ENCODE data around the gene PTGES3L. TPM values are rescaled to one million over a fixed set of nuclear protein-coding genes. Genes with fewer than 3 reads are reported as not detected.

PTGES3L gene
- 1.4 and 1.7 TPM in 2 replicates for polyA plus RNA-seq (2012; rRNA removed)
- polyA plus RNA-seq (2012; cell fraction: cytosol; rRNA removed): 1.7 TPM in 2 replicates
- polyA plus RNA-seq (2012; cell fraction: nucleus; rRNA removed): 1.9 and 2.6 TPM in 2 replicates

GRCh38 chr17:42979511-42980273, at the start of gene PTGES3L:
Gene PTGES3L (minus strand): TSS chr17:42980080. CDS start chr17:42980053, 27 bp downstream.
- Histone ChIP-seq H3K9me3 (no peaks in the 10 kb centered on the region), H3F3A (replicated peaks; ENCODE audit: insufficient read depth) (peaks cover 8% of the 10 kb centered on the region), H2AFZ (ENCODE audit: low read depth) (peak within 1 kb of the TSS; percentile 90), H3K27me3 (ENCODE audit: insufficient read depth) (no peaks in the 10 kb centered on the region), H4K20me1 (ENCODE audit: insufficient read depth) (peaks cover 5% of the 10 kb centered on the region; the same call in 1 of the 2 replicates), H3K79me2 (ENCODE audit: insufficient read depth) (peaks cover 44% of the 10 kb centered on the region), H3K4me3 (ENCODE audit: low read depth in 2 of 2, low read length in 1 of 2) (peak within 1 kb of the TSS; percentile 71 to 97), H3K36me3 (replicated peaks in 1 of 2; ENCODE audit: control insufficient read depth in 1 of 2, insufficient read depth in 2 of 2, low read length in 1 of 2) (peaks cover 0 to 2% of the 10 kb centered on the region in 2 experiments), H3K27ac (ENCODE audit: low read depth in 2 of 2, low read length in 1 of 2) (peak within 1 kb of the TSS; percentile 69 to 87), H3K9me2 (no peaks in the 10 kb centered on the region), H3K9ac (peak within 1 kb of the TSS; percentile 81), H3K4me1 (ENCODE audit: control insufficient read depth in 1 of 2, insufficient read depth in 2 of 2, low read depth in 1 of 2, low read length in 1 of 2) (peaks cover 10 to 12% of the 10 kb centered on the region in 2 experiments; a peak in 2 of 4 replicates), H3K4me2 (peak within 1 kb of the TSS; percentile 81)
- ChIA-PET POLR2A (interaction anchor here (0.6 to 1.8 kb wide), 3 partner anchors 15 to 186 kb away, joined by 3 to 11 read pairs (median 5); partner anchors contain the start of gene RPL27), CTCF (interaction anchor here (1.6 kb wide), 1 partner anchor 18 kb away, joined by 9 read pairs; the partner anchor contains the start of gene RPL27)
- DNase-seq: peak; percentile 91
- TF ChIP-seq ELF1 (IDR thresholded peaks at IDR 0.05) (no peak), EZH2phosphoT487 (IDR thresholded peaks at IDR 0.05; ENCODE audit: borderline replicate concordance, low read depth) (no peak), FOSL2 (IDR thresholded peaks at IDR 0.05; ENCODE audit: borderline replicate concordance, low read depth) (no peak), GABPA (IDR thresholded peaks at IDR 0.05; ENCODE audit: low read depth) (peak; percentile 51)
- 54% methylated on average over 14 of the region's 21 CpGs for WGBS (ENCODE audit: low lambda C conversion rate)

GRCh38 chr17:43028221-43028861, 48.5 kb upstream of the PTGES3L start:
- no peaks in the 10 kb centered on the region for H4K20me1 ChIP-seq (ENCODE audit: insufficient read depth)
- H3K9me3 ChIP-seq: no peaks in the 10 kb centered on the region
- no peak overlapping the region for H2AFZ ChIP-seq (ENCODE audit: low read depth)
- peaks cover 0 to 5% of the 10 kb centered on the region in 2 experiments; a peak in 1 of 4 replicates for H3K4me1 ChIP-seq (ENCODE audit: control insufficient read depth in 1 of 2, insufficient read depth in 2 of 2, low read depth in 1 of 2, low read length in 1 of 2)
- H3K9ac ChIP-seq: no peak overlapping the region
- H3K4me2 ChIP-seq: no peak overlapping the region
- H3K79me2 ChIP-seq (ENCODE audit: insufficient read depth): no peaks in the 10 kb centered on the region
- POLR2A ChIA-PET: no interaction called here
- H3K9me2 ChIP-seq: no peaks in the 10 kb centered on the region
- CTCF ChIA-PET: interaction anchor here (0.6 kb wide), 1 partner anchor 469 kb away, joined by 3 read pairs; no protein-coding TSS in a partner anchor
- H3K4me3 ChIP-seq (ENCODE audit: low read depth in 2 of 2, low read length in 1 of 2): no peak overlapping the region
- H3K27me3 ChIP-seq (ENCODE audit: insufficient read depth): no peaks in the 10 kb centered on the region
- 94% methylated on average over 17 of the region's 17 CpGs for WGBS (ENCODE audit: low lambda C conversion rate)
- no peaks in the 10 kb centered on the region for H3K36me3 ChIP-seq (replicated peaks in 1 of 2; ENCODE audit: control insufficient read depth in 1 of 2, insufficient read depth in 2 of 2, low read length in 1 of 2)
- peaks cover 6% of the 10 kb centered on the region for H3F3A ChIP-seq (replicated peaks; ENCODE audit: insufficient read depth)
- no peak for DNase-seq
- no peak overlapping the region for H3K27ac ChIP-seq (ENCODE audit: low read depth in 2 of 2, low read length in 1 of 2)
- no peak for TF ChIP-seq NFIC (IDR thresholded peaks at IDR 0.05; ENCODE audit: borderline replicate concordance)
- no peak for TF ChIP-seq PBX3 (IDR thresholded peaks at IDR 0.05)
- TF ChIP-seq EP300 (IDR thresholded peaks at IDR 0.05; ENCODE audit: borderline replicate concordance in 1 of 2, low read depth in 1 of 2, low read length in 1 of 2): no peak
- TF ChIP-seq RFX5 (IDR thresholded peaks at IDR 0.05; ENCODE audit: low read length): no peak
- TF ChIP-seq MAX (IDR thresholded peaks at IDR 0.05; ENCODE audit: low read depth): no peak
- no peak for TF ChIP-seq ZBTB33 (IDR thresholded peaks at IDR 0.05; ENCODE audit: borderline replicate concordance, low read depth)
- TF ChIP-seq MEF2A (IDR thresholded peaks at IDR 0.05; ENCODE audit: borderline replicate concordance, low read depth): no peak
- TF ChIP-seq CTCF (IDR thresholded peaks at IDR 0.05): no peak
